Suprapubic skin (tissue), 4 donors: ENCODE data around the gene KLC4. TPM values are rescaled to one million over a fixed set of nuclear protein-coding genes. Genes with fewer than 3 reads are reported as not detected.
A peak's percentile ranks its signal among the peaks of the same experiment; 100 is the strongest.

Experiments
- DNase-seq, 2 donors: peaks; one replicate each; pipeline ENCODE4 v3.0.0-alpha.2; 2019; ENCODE audit warnings: low spot score in 2 of 2
- H3K27ac ChIP-seq: fragments of 200-600 bp; sonication (generic); one replicate; pipeline ENCODE4 v1.5.1; 2019
- H3K27me3 ChIP-seq: fragments of 200-600 bp; sonication (generic); one replicate; pipeline ENCODE4 v1.5.1; 2019
- H3K36me3 ChIP-seq: fragments of 200-600 bp; sonication (generic); one replicate; pipeline ENCODE4 v1.5.1; 2019
- H3K4me1 ChIP-seq: fragments of 200-600 bp; sonication (generic); one replicate; pipeline ENCODE4 v1.5.1; 2019
- H3K4me3 ChIP-seq: fragments of 200-600 bp; sonication (generic); one replicate; pipeline ENCODE4 v1.5.1; 2019; ENCODE audit warnings: mild to moderate bottlenecking
- H3K9me3 ChIP-seq: fragments of 200-600 bp; sonication (generic); one replicate; pipeline ENCODE4 v1.5.1; 2019
- CTCF ChIP-seq, 2 donors: fragments of 200-600 bp in 1 of 2; fragments of 450-650 bp in 1 of 2; sonication (generic) in 1 of 2; IDR thresholded peaks; one replicate each; pipeline ENCODE4 v1.5.1; 2016 to 2019; ENCODE audit warnings: antibody characterized with exemption in 2 of 2, mild to moderate bottlenecking in 1 of 2, moderate library complexity in 1 of 2
- EP300 ChIP-seq: sonication (generic); formaldehyde crosslinking; IDR thresholded peaks from one replicate; pipeline ENCODE4 v1.6.1; 2017; ENCODE audit warnings: antibody characterized with exemption
- POLR2A ChIP-seq, 2 donors: fragments of 450-650 bp; IDR thresholded peaks; one replicate each; pipeline ENCODE4 v1.6.1; 2017; ENCODE audit warnings: antibody characterized with exemption in 2 of 2, mild to moderate bottlenecking in 2 of 2, moderate library complexity in 2 of 2
- POLR2AphosphoS5 ChIP-seq, 3 donors: sonication (generic); formaldehyde crosslinking; IDR thresholded peaks; one replicate each; pipeline ENCODE4 v1.6.1; 2017; ENCODE audit warnings: antibody characterized with exemption in 3 of 3
- WGBS: methylation state at CpG from one replicate; pipeline ENCODE4 v1.1.5; 2018; 5-methylcytosine and 5-hydroxymethylcytosine counted together
- total RNA-seq, 4 donors: library from RNA; depleted of rRNA; stranded (reverse); fragments of >200 nt; gene quantifications; one replicate each; pipeline ENCODE4 v1.1.0, GENCODE V29; 2016

KLC4 gene
- total RNA-seq, 4 donors from 2014 or later: 15.0 to 45.9 (median 24.4) TPM

- no peak overlapping the region for H3K27ac ChIP-seq
- peaks cover 21% of the 10 kb centered on the region for H3K4me1 ChIP-seq
- peaks cover 7% of the 10 kb centered on the region for H3K27me3 ChIP-seq
- 58% methylated on average over 5 of the region's 6 CpGs for WGBS
- TF ChIP-seq CTCF (IDR thresholded peaks at IDR 0.05): no peak
- TF ChIP-seq POLR2AphosphoS5 (IDR thresholded peaks at IDR 0.05): no peak
- TF ChIP-seq POLR2A (IDR thresholded peaks at IDR 0.05): no peak
- no peak for TF ChIP-seq EP300
- H3K36me3 ChIP-seq: peaks cover 29% of the 10 kb centered on the region
- no peak overlapping the region for H3K4me3 ChIP-seq
- DNase-seq: no peak
- H3K9me3 ChIP-seq: no peaks in the 10 kb centered on the region
Measured at GRCh38 chr6:43074847-43075669, 15.6 kb downstream of the KLC4 start.

DNA sequence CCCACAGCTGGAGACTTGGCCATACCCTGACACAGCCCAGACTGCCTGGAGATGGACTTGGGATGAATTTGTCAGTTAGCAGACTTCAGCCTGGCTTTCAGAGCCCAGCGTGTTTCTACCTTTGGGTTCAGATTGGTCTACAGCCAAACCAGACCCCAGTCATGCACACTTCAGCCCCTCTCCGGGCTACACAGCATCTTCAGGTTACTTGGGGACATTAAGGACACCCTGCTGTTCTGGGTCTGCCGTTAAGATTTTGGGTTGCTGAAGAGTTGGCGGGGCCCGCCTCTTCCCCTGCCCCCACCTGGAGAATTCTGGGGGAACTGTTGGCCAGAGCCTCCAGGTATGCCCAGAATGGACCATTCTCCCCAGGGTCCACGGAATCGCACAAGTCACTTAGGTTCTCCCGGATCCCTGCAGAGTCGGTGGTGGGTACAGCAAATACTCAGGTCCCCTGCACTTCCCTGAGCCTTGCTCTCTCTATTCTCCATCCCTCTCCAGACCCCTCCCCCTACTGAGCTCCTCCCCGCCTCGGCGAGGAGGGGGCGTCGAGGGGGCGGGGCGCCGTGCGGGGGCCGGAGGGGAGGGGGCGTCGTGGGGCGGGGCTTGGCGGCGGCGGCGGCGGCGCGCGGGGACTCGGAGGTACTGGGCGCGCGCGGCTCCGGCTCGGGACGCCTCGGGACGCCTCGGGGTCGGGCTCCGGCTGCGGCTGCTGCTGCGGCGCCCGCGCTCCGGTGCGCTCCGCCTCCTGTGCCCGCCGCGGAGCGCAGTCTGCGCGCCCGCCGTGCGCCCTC, 16.4 kb downstream of the KLC4 start, which contains the start of gene PTK7:
Gene PTK7 (plus strand): TSS at position 645 of the 794 bp plus-strand sequence. CDS start 175 bp downstream, outside the sequence.
- Histone ChIP-seq H3K4me3 (peak within 1 kb of the TSS; percentile 88), H3K27ac (peak within 1 kb of the TSS; percentile 86), H3K4me1 (peaks cover 21% of the 10 kb centered on the region), H3K9me3 (no peaks in the 10 kb centered on the region), H3K36me3 (peaks cover 28% of the 10 kb centered on the region), H3K27me3 (peaks cover 7% of the 10 kb centered on the region)
- WGBS: 7% methylated on average over 20 of the region's 60 CpGs
- no peak for TF ChIP-seq POLR2AphosphoS5 (IDR thresholded peaks at IDR 0.05)
- no peak for TF ChIP-seq CTCF (IDR thresholded peaks at IDR 0.05)
- TF ChIP-seq POLR2A (IDR thresholded peaks at IDR 0.05): no peak
- TF ChIP-seq EP300: no peak
- no peak for DNase-seq

DNA sequence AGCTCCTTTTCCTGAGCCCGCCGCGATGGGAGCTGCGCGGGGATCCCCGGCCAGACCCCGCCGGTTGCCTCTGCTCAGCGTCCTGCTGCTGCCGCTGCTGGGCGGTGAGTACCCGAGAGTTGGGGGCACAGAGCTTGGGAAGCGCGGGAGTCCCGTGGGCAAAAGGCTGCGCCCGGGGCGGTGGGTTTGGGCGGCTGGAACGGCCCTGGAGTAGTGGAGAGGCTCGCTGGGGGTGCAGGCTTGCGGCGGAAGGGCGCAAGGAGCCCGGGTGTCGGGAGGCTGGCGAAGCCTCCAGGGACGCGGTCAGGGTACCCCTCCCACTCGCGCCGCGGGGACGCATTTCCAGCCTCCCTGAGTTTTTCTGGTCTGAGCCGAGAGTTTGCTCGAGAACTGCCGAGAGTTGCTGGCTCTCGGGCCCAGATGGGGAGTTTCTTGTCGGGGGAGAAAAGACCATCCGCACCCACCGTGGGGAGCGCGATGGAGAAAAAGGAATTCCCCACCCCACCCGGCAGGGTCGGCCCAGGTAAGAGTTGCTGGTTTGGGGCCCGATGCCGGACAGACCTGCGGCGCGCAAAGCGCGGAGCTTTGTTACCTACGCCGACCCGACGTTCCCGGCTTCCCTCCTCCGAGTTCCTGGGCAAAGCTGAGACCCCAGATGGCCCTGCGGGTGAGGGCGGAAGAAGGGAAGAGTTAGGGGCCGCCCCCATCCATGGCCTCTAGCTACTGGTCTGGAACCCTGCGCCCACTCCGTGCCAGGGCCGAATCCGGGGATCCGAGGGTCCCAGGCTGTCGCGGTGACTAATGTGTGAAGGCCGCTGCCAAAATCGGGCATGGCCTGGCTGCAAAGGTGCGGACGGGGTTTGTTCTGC, 17.3 kb downstream of the KLC4 start:
- no peak for TF ChIP-seq POLR2A (IDR thresholded peaks at IDR 0.05)
- TF ChIP-seq POLR2AphosphoS5 (IDR thresholded peaks at IDR 0.05): no peak
- TF ChIP-seq CTCF (IDR thresholded peaks at IDR 0.05): no peak
- no peak for TF ChIP-seq EP300
- Histone ChIP-seq H3K9me3 (no peaks in the 10 kb centered on the region), H3K4me3 (peak overlapping the region; percentile 88), H3K36me3 (peaks cover 19% of the 10 kb centered on the region), H3K27ac (peak overlapping the region; percentile 86), H3K4me1 (peaks cover 21% of the 10 kb centered on the region), H3K27me3 (peaks cover 7% of the 10 kb centered on the region)
- under 1% methylated on average over 48 of the region's 72 CpGs for WGBS
- no peak for DNase-seq

- WGBS: 10% methylated on average over 8 of the region's 8 CpGs
- DNase-seq: no peak
- no peak for TF ChIP-seq POLR2AphosphoS5 (IDR thresholded peaks at IDR 0.05)
- TF ChIP-seq EP300: no peak
- no peak for TF ChIP-seq CTCF (IDR thresholded peaks at IDR 0.05)
- TF ChIP-seq POLR2A (IDR thresholded peaks at IDR 0.05): no peak
- peaks cover 14% of the 10 kb centered on the region for H3K36me3 ChIP-seq
- H3K4me1 ChIP-seq: peaks cover 21% of the 10 kb centered on the region
- H3K27ac ChIP-seq: peak overlapping the region; percentile 18
- peaks cover 7% of the 10 kb centered on the region for H3K27me3 ChIP-seq
- H3K9me3 ChIP-seq: no peaks in the 10 kb centered on the region
- peak overlapping the region; percentile 88 for H3K4me3 ChIP-seq
Measured at GRCh38 chr6:43077333-43077809, 17.9 kb downstream of the KLC4 start.
